H54 (cell line): ENCODE results near the gene ADGRV1.
"Not testable (repeated sequence)": the region's sequence is repeated elsewhere in the genome, so short reads cannot be mapped to it uniquely, and the experiment has no call there.

Source experiments
- DNase-seq: peaks from one replicate; pipeline ENCODE4 v3.0.0; 2011; ENCODE audit warnings: low spot score, mixed read lengths; ENCODE audit not compliant: insufficient read length
- FAIRE-seq: peaks from 3 replicates; lab custom pipeline; 2011; peaks lifted over from hg19 to GRCh38; lab: Jason Lieb, UNC
- POLR2A ChIP-seq: IDR thresholded peaks from 2 replicates; pipeline ENCODE4 v1.6.1; 2011; ENCODE audit warnings: low read depth, mild to moderate bottlenecking, low read length

The ADGRV1 gene

DNA sequence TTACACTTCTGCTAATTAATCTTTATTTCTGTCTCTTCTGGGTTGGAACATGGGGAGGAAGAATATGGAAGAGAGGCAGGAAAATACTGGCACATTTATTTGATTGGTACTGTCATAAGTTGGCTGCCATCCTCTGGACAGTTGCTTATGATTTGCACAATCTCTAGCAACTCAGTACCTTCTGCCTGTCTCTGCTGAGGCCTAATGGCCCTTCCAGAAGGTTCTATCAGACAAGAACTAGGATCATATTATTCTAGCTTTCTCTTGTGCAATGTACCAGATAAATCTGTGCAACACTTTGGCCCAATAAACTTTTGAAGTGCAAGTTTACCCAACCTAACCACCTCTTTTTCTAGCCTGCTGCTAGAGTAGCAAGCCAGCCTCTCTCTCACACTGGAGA lies 489.5 kb downstream of the ADGRV1 start:
- no peak for TF ChIP-seq POLR2A
- DNase-seq (no peak), FAIRE-seq (no peak)

GRCh38 chr5:91049112-91049511 lies 490.5 kb downstream of the ADGRV1 start:
- DNase-seq, result no peak
- FAIRE-seq, result no peak
- no peak for TF ChIP-seq POLR2A

DNA sequence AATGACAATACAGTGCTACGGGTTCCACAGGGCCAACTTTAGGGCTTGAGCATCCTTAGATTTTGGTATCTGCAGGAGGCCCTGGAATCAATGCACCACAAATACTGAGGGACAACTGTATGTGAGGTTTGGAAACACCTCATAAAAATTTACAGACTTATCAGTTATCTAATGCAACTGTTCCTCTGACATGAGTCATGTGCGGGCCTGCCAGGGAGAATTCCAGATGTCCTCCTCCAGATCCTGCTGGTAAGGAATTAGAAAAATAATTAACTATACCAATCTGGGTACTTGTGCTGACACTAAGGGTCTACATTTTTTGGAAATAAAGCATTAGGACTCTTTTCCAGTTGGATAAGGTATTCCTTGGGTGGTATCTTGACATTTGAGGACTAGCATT lies 491.2 kb downstream of the ADGRV1 start:
- FAIRE-seq, result no peak
- no peak for DNase-seq
- no peak for TF ChIP-seq POLR2A

DNA sequence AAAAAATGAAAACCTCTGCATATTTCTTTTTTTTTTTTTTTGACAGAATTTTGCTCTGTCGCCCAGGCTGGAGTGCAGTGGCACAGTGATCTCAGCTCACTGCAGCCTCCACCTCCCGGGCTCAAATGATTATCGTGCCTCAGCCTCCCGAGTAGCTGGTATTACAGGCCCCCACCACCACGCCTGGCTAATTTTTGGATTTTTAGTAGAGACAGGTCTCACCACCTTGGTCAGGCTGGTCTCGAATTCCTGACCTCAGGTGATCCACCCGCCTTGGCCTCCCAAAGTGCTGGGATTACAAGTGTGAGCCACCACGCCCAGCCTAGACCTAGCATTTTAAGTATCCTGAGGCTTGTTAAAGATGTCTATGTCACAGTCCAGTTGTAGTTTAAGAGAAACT lies 493.8 kb downstream of the ADGRV1 start:
- DNase-seq, FAIRE-seq: not testable (repeated sequence)

DNA sequence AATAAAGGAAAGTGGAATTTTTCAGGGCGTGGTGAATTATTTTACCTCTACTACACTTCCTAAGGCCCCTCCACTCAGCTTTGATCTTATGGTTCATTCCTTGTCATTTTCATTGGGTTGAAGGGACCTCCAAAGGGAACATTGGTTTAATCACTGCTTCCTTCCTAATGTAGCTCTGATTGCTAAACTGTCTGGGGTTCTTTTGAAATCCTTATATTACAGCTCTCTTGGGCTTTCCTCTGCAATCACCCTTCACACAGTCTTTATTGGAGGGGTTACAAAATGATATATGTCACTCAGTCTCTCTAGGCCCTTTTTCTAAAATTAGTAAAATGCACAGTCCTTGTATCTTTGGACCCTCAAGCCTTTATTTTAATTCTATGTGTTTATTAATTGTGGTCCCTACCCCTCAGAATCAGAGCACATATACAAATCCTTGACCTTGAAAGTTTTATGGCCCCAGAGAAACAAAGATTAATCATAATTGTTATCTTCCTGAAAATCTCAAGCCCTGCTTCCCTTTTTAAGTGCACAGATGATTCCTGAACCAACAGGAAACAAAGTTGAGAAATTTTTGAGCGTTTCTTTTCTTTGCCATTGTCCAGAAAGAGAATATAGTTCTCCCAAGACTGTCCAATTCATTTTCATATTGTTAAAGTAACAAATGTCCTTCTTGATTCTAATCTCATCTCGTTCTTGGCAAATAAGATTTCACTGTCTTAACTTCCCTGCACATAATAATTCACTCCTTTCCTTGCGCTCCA lies 494.6 kb downstream of the ADGRV1 start:
- DNase-seq (no peak), FAIRE-seq (no peak)
- no peak for TF ChIP-seq POLR2A

DNA sequence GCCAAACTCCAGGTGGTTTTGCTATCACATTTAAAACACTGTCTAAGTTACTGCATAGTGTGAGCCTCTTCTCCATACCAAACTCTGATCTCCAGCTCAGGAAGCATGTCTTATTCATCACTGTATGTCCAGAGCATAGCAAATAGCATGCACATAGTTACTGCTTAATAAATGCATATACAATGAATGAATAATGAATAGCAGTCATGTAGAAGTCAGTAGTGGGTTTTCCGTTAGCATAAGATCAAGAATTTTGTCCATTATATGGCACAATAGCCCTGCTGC lies 495.1 kb downstream of the ADGRV1 start:
- DNase-seq, result no peak
- TF ChIP-seq POLR2A, result no peak
- no peak for FAIRE-seq

- TF ChIP-seq POLR2A, result no peak
These were observed 499.6 kb downstream of the ADGRV1 start for GRCh38 chr5:91058155-91058554.

GRCh38 chr5:91058575-91058974 lies 500.0 kb downstream of the ADGRV1 start:
- TF ChIP-seq POLR2A, result no peak
- no peak for FAIRE-seq
- no peak for DNase-seq

More at GRCh38 chr5:91058155-91058554, 499.6 kb downstream of the ADGRV1 start:
- no peak for DNase-seq
- no peak for FAIRE-seq

GRCh38 chr5:91059409-91059808 lies 500.8 kb downstream of the ADGRV1 start:
- DNase-seq (no peak), FAIRE-seq (no peak)
- no peak for TF ChIP-seq POLR2A

GRCh38 chr5:91061094-91061493 lies 502.5 kb downstream of the ADGRV1 start:
- no peak for TF ChIP-seq POLR2A
- DNase-seq (no peak), FAIRE-seq (no peak)

DNA sequence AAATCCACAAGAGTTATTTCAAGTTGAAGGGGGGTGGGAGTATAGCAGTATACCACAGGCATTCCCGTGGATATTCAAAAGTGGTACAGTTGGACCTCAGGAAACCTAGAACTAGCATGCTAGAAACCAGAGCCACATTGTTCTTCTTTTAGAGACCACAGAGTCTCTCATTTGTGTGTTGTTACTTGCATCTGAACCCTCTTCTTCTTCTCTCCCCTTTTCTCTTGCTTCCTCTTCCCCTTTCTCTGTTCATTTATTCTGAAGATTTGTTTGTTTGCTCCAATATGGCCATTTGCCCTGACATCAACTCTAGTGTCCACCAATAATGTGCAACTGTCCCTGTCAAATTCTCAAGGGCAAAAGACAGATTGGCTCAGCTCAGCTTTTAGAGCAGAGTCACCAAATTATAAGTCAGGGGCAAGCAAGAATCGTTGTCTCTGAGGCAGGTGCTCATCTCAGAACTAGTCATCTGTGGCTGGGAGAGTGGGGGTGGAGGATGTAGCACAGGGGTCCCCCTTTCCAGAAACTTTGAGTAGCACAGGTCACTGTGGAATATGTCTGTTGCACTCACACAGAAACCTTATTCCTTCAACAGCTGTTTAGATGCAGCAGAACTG lies 503.5 kb downstream of the ADGRV1 start:
- FAIRE-seq, result no peak
- TF ChIP-seq POLR2A, result no peak
- DNase-seq, result no peak

GRCh38 chr5:91063098-91063690 lies 504.6 kb downstream of the ADGRV1 start:
- not testable (repeated sequence) for DNase-seq, FAIRE-seq

- TF ChIP-seq POLR2A, result no peak
- no peak for FAIRE-seq
- DNase-seq, result no peak
These were observed 506.9 kb downstream of the ADGRV1 start for GRCh38 chr5:91065496-91065895.

GRCh38 chr5:91069364-91069763 lies 510.8 kb downstream of the ADGRV1 start:
- TF ChIP-seq POLR2A, result no peak
- FAIRE-seq (no peak), DNase-seq (no peak)

DNA sequence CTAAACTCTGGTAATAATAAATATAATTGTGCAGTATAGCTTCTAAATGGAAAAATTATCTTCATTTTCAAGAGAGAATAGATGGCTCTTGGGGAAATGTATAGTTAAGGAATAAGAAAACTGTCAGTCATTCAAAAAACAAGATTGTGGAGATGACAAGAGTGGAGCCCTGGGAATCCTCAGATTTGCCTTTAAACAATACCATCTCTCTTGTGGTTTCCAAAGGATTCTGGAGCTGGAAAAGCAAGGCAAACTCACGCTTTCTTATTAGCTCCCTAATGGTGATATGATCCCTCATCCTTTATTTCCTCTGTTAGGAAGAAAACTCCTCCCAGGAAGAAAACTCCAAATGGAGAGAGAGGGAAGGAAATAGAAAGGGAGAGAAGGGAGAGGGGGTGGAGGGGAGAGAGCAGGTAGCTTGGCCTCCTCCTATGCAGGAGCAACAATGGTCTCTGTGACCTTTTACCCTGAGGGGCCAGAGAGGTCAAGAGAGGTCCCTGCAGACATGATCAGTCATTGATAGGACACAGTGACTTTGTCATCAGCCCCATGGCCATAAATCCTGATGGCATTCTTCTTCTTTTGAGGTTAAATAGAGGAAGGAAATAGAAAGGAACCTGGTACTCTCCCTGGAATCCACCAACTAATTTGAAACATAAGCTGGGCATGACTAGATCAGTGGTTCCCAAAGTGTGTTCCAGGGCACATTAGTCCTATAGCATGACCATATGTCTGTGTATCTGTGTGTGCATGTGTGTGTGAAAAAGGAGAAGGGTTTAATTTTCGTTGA lies 512.4 kb downstream of the ADGRV1 start:
- FAIRE-seq, result no peak

More for the DNA sequence above, 512.4 kb downstream of the ADGRV1 start:
- DNase-seq, result no peak
- TF ChIP-seq POLR2A, result no peak
